ENCODE measurements around the gene LIMS1. TPM values are rescaled to one million over a fixed set of nuclear protein-coding genes. Genes with fewer than 3 reads are reported as not detected.

Gene LIMS1
- total RNA-seq, 2 donors from 2014 or later = 141 to 233 TPM

- Mint-ChIP-seq H3K36me3 (ENCODE audit: low read depth) (peaks cover 5% of the 10 kb centered on the region), H3K4me1 (peaks cover 64% of the 10 kb centered on the region), H3K27ac (peak overlapping the region; percentile 96), H3K27me3 (no peaks in the 10 kb centered on the region), H3K4me3 (peak overlapping the region; percentile 84)
- DNase-seq (no peak), ATAC-seq (no peak)
- no peaks in the 10 kb centered on the region for H3K9me3 ChIP-seq (ENCODE audit: control insufficient read depth, low read length, poor library complexity, severe bottlenecking)
Observed at GRCh38 chr2:108627911-108628567, 93.8 kb downstream of the LIMS1 start.

- H3K4me1 Mint-ChIP-seq = peaks cover 68% of the 10 kb centered on the region
- DNase-seq = no peak
- H3K27me3 Mint-ChIP-seq = no peaks in the 10 kb centered on the region
- H3K4me3 Mint-ChIP-seq = peak overlapping the region; percentile 84
- peak overlapping the region; percentile 96 for H3K27ac Mint-ChIP-seq
- ATAC-seq = no peak
- H3K36me3 Mint-ChIP-seq (ENCODE audit: low read depth) = peaks cover 5% of the 10 kb centered on the region
- H3K9me3 ChIP-seq (ENCODE audit: control insufficient read depth, low read length, poor library complexity, severe bottlenecking) = no peaks in the 10 kb centered on the region
Observed at GRCh38 chr2:108628936-108629335, 94.7 kb downstream of the LIMS1 start.

GRCh38 chr2:108629417-108629816 is 95.1 kb downstream of the LIMS1 start:
- Mint-ChIP-seq H3K27me3 (no peaks in the 10 kb centered on the region), H3K27ac (peak overlapping the region; percentile 96), H3K4me1 (peaks cover 68% of the 10 kb centered on the region), H3K36me3 (ENCODE audit: low read depth) (peaks cover 5% of the 10 kb centered on the region), H3K4me3 (peak overlapping the region; percentile 84)
- peak; percentile 50 for ATAC-seq
- no peak for DNase-seq
- H3K9me3 ChIP-seq (ENCODE audit: control insufficient read depth, low read length, poor library complexity, severe bottlenecking) = no peaks in the 10 kb centered on the region

- H3K4me3 Mint-ChIP-seq = peak overlapping the region; percentile 84
- H3K27me3 Mint-ChIP-seq = no peaks in the 10 kb centered on the region
- DNase-seq = no peak
- peaks cover 65% of the 10 kb centered on the region for H3K4me1 Mint-ChIP-seq
- peak overlapping the region; percentile 96 for H3K27ac Mint-ChIP-seq
- H3K36me3 Mint-ChIP-seq (ENCODE audit: low read depth) = peaks cover 6% of the 10 kb centered on the region
- ATAC-seq = no peak
- H3K9me3 ChIP-seq (ENCODE audit: control insufficient read depth, low read length, poor library complexity, severe bottlenecking) = no peaks in the 10 kb centered on the region
Observed at GRCh38 chr2:108630567-108631405, 96.5 kb downstream of the LIMS1 start.

GRCh38 chr2:108632332-108633160 is 98.3 kb downstream of the LIMS1 start:
- Mint-ChIP-seq H3K27me3 (no peaks in the 10 kb centered on the region), H3K27ac (peak overlapping the region; percentile 96), H3K4me3 (peak overlapping the region; percentile 45), H3K36me3 (ENCODE audit: low read depth) (peaks cover 6% of the 10 kb centered on the region), H3K4me1 (peaks cover 64% of the 10 kb centered on the region)
- no peaks in the 10 kb centered on the region for H3K9me3 ChIP-seq (ENCODE audit: control insufficient read depth, low read length, poor library complexity, severe bottlenecking)
- DNase-seq (no peak), ATAC-seq (no peak)

- Mint-ChIP-seq H3K27ac (peak overlapping the region; percentile 96), H3K36me3 (ENCODE audit: low read depth) (peaks cover 4% of the 10 kb centered on the region), H3K27me3 (no peaks in the 10 kb centered on the region), H3K4me3 (no peak overlapping the region), H3K4me1 (peaks cover 62% of the 10 kb centered on the region)
- no peak for DNase-seq
- H3K9me3 ChIP-seq (ENCODE audit: control insufficient read depth, low read length, poor library complexity, severe bottlenecking) = no peaks in the 10 kb centered on the region
- no peak for ATAC-seq
Observed at GRCh38 chr2:108633409-108633808, 99.1 kb downstream of the LIMS1 start.

GRCh38 chr2:108634011-108634410 is 99.7 kb downstream of the LIMS1 start:
- Mint-ChIP-seq H3K4me3 (no peak overlapping the region), H3K27me3 (no peaks in the 10 kb centered on the region), H3K27ac (peak overlapping the region; percentile 96), H3K4me1 (peaks cover 56% of the 10 kb centered on the region), H3K36me3 (ENCODE audit: low read depth) (peaks cover 2% of the 10 kb centered on the region)
- no peak for ATAC-seq
- no peaks in the 10 kb centered on the region for H3K9me3 ChIP-seq (ENCODE audit: control insufficient read depth, low read length, poor library complexity, severe bottlenecking)
- no peak for DNase-seq

- Mint-ChIP-seq H3K36me3 (ENCODE audit: low read depth) (peaks cover 2% of the 10 kb centered on the region), H3K27ac (peak overlapping the region; percentile 96), H3K4me1 (peaks cover 49% of the 10 kb centered on the region), H3K27me3 (no peaks in the 10 kb centered on the region), H3K4me3 (peak overlapping the region; percentile 9)
- DNase-seq (no peak), ATAC-seq (no peak)
- H3K9me3 ChIP-seq (ENCODE audit: control insufficient read depth, low read length, poor library complexity, severe bottlenecking) = no peaks in the 10 kb centered on the region
Observed at GRCh38 chr2:108634576-108635160, 100.4 kb downstream of the LIMS1 start.

GRCh38 chr2:108635630-108636354 is 101.5 kb downstream of the LIMS1 start:
- peak; percentile 25 for ATAC-seq
- peaks cover 2% of the 10 kb centered on the region for H3K36me3 Mint-ChIP-seq (ENCODE audit: low read depth)
- peak overlapping the region; percentile 96 for H3K27ac Mint-ChIP-seq
- H3K27me3 Mint-ChIP-seq = no peaks in the 10 kb centered on the region
- H3K4me3 Mint-ChIP-seq = peak overlapping the region; percentile 59
- no peak for DNase-seq
- no peaks in the 10 kb centered on the region for H3K9me3 ChIP-seq (ENCODE audit: control insufficient read depth, low read length, poor library complexity, severe bottlenecking)
- peaks cover 45% of the 10 kb centered on the region for H3K4me1 Mint-ChIP-seq

- H3K27ac Mint-ChIP-seq = no peak overlapping the region
- H3K4me3 Mint-ChIP-seq = no peak overlapping the region
- ATAC-seq (no peak), DNase-seq (no peak)
- H3K27me3 Mint-ChIP-seq = no peaks in the 10 kb centered on the region
- H3K36me3 Mint-ChIP-seq (ENCODE audit: low read depth) = peaks cover 2% of the 10 kb centered on the region
- H3K9me3 ChIP-seq (ENCODE audit: control insufficient read depth, low read length, poor library complexity, severe bottlenecking) = no peaks in the 10 kb centered on the region
- H3K4me1 Mint-ChIP-seq = peaks cover 44% of the 10 kb centered on the region
Observed at GRCh38 chr2:108637304-108637669, 103.0 kb downstream of the LIMS1 start.

- ATAC-seq = no peak
- H3K27ac Mint-ChIP-seq = peak overlapping the region; percentile 86
Observed at GRCh38 chr2:108640731-108641130, 106.5 kb downstream of the LIMS1 start.

GRCh38 chr2:108641756-108642155 is 107.5 kb downstream of the LIMS1 start:
- H3K4me1 Mint-ChIP-seq = peaks cover 33% of the 10 kb centered on the region
- DNase-seq (no peak), ATAC-seq (no peak)
- H3K9me3 ChIP-seq (ENCODE audit: control insufficient read depth, low read length, poor library complexity, severe bottlenecking) = no peaks in the 10 kb centered on the region
- H3K4me3 Mint-ChIP-seq = no peak overlapping the region
- peak overlapping the region; percentile 86 for H3K27ac Mint-ChIP-seq
- H3K27me3 Mint-ChIP-seq = no peaks in the 10 kb centered on the region
- H3K36me3 Mint-ChIP-seq (ENCODE audit: low read depth) = peaks cover 5% of the 10 kb centered on the region

More at GRCh38 chr2:108640731-108641130, 106.5 kb downstream of the LIMS1 start:
- Mint-ChIP-seq H3K4me3 (peak overlapping the region; percentile 28), H3K27me3 (no peaks in the 10 kb centered on the region), H3K36me3 (ENCODE audit: low read depth) (peaks cover 5% of the 10 kb centered on the region), H3K4me1 (peaks cover 31% of the 10 kb centered on the region)
- no peaks in the 10 kb centered on the region for H3K9me3 ChIP-seq (ENCODE audit: control insufficient read depth, low read length, poor library complexity, severe bottlenecking)
- no peak for DNase-seq
